Measurements from ENCODE around the gene KCNJ6. TPM values are rescaled to one million over a fixed set of nuclear protein-coding genes. Genes with fewer than 3 reads are reported as not detected.

The KCNJ6 gene
- total RNA-seq, 1 experiment from 2014 or later, result 1.2 TPM

GRCh38 chr21:37861561-37861960, 54.7 kb downstream of the KCNJ6 start:
- Histone ChIP-seq H3K9me3 (ENCODE audit: control insufficient read depth, low read depth, low read length) (no peaks in the 10 kb centered on the region), H3K23ac (ENCODE audit: insufficient read length, low read depth, low read length) (no peak overlapping the region), H2AK5ac (ENCODE audit: insufficient read length, low read length) (no peak overlapping the region), H3K79me2 (ENCODE audit: insufficient read depth, low read length) (no peaks in the 10 kb centered on the region), H2BK120ac (ENCODE audit: low read depth, low read length, poor library complexity, severe bottlenecking) (no peak overlapping the region), H2BK20ac (ENCODE audit: low read depth, low read length, poor library complexity, severe bottlenecking) (no peak overlapping the region), H3K14ac (ENCODE audit: insufficient read depth, low read length) (no peak overlapping the region), H4K5ac (ENCODE audit: insufficient read length, low read depth, low read length) (no peak overlapping the region), H3K4ac (ENCODE audit: low read depth, low read length) (no peak overlapping the region), H3K9ac (ENCODE audit: extremely low read depth, insufficient read length, low read length) (no peak overlapping the region), H3K23me2 (ENCODE audit: insufficient read length, low read depth, low read length, poor library complexity, severe bottlenecking) (no peaks in the 10 kb centered on the region), H3K4me1 (ENCODE audit: insufficient read depth, low read length) (no peaks in the 10 kb centered on the region), H2BK12ac (ENCODE audit: insufficient read length, low read depth, low read length) (no peak overlapping the region), H3K4me2 (ENCODE audit: insufficient read depth, insufficient read length, low read length) (no peak overlapping the region), H3T11ph (ENCODE audit: low read length) (no peak overlapping the region), H3K79me1 (ENCODE audit: insufficient read depth, low read depth, low read length, poor library complexity, severe bottlenecking) (no peaks in the 10 kb centered on the region), H4K91ac (ENCODE audit: insufficient read length, low read depth, low read length) (no peak overlapping the region), H2BK5ac (ENCODE audit: insufficient read length, low read length) (no peak overlapping the region), H3K18ac (ENCODE audit: insufficient read length, low read depth, low read length) (no peak overlapping the region), H2BK15ac (ENCODE audit: low read depth, low read length) (no peak overlapping the region), H4K8ac (replicated peaks; ENCODE audit: insufficient read length, low read depth, low read length) (no peak overlapping the region), H4K20me1 (ENCODE audit: control insufficient read depth, insufficient read depth, insufficient read length) (no peaks in the 10 kb centered on the region), H2AFZ (ENCODE audit: low read length) (no peak overlapping the region), H3K27me3 (ENCODE audit: insufficient read depth, low read length) (no peaks in the 10 kb centered on the region), H3K27ac (ENCODE audit: insufficient read length, low read depth, low read length) (no peak overlapping the region), H3K56ac (ENCODE audit: insufficient read length, low read depth, low read length) (no peak overlapping the region)
- no CpG with 5 or more reads among the region's 2 CpGs for WGBS (ENCODE audit: extremely low coverage, insufficient read length, low lambda C conversion rate)
- no peak for TF ChIP-seq CTCF (conservative IDR thresholded peaks at IDR 0.05)
- peaks cover 0 to 5% (median 0%) of the 10 kb centered on the region in 3 experiments; a peak in 2 of 7 replicates for H3K36me3 Mint-ChIP-seq (ENCODE audit: insufficient read depth in 1 of 3, low read depth in 3 of 3)
- H3K4me1 Mint-ChIP-seq, result peaks cover 4 to 5% of the 10 kb centered on the region in 2 experiments
- peaks cover 0 to 3% of the 10 kb centered on the region in 2 experiments; a peak in 3 of 5 replicates for H3K9me3 Mint-ChIP-seq
- DNase-seq, result no peak
- no peak overlapping the region for H3K4me3 Mint-ChIP-seq
- no peaks in the 10 kb centered on the region; the same call in 1 of the 2 replicates for H3K27me3 Mint-ChIP-seq (ENCODE audit: low read depth)
- no peak overlapping the region for H3K27ac Mint-ChIP-seq

Data from H9 (cell line).